Sigmoid colon (tissue), 4 donors: ENCODE results near the gene ZBTB40.

Experiments
- EP300 ChIP-seq, 4 donors: sonication (generic); formaldehyde crosslinking; IDR thresholded peaks; one replicate each; pipeline ENCODE4 v1.6.1; 2017; ENCODE audit warnings: antibody characterized with exemption in 4 of 4
- TF ChIP-seq, protein P1 (sequence below), 4 experiments: fragments of 450-650 bp in 3 of 4; fragments of 200-600 bp in 1 of 4; IDR thresholded peaks; one replicate each; pipeline ENCODE4 v1.5.1; 2016 to 2019; ENCODE audit warnings: antibody characterized with exemption in 4 of 4, mild to moderate bottlenecking in 3 of 4, moderate library complexity in 2 of 4

DNA sequence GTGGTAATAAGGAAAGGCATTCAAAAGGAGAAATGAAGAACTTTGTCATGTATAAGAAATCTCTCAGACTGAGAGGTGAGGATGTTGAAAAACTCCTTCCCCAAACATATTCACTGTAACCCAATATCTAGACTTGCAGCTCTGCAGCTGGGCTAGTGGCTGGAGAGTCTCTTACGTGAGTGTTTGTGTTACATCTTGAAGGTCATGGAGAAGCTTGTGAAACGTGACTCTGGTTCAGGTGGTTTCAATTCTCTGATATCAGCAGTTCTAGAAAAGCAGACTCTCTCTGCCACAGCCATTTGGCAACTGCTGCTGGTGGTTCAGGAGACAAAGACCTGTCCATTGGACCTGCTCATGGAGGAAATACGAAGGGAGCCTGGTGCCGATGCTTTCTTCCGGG is 56.7 kb downstream of the ZBTB40 start:
- TF ChIP-seq, protein P1, sequence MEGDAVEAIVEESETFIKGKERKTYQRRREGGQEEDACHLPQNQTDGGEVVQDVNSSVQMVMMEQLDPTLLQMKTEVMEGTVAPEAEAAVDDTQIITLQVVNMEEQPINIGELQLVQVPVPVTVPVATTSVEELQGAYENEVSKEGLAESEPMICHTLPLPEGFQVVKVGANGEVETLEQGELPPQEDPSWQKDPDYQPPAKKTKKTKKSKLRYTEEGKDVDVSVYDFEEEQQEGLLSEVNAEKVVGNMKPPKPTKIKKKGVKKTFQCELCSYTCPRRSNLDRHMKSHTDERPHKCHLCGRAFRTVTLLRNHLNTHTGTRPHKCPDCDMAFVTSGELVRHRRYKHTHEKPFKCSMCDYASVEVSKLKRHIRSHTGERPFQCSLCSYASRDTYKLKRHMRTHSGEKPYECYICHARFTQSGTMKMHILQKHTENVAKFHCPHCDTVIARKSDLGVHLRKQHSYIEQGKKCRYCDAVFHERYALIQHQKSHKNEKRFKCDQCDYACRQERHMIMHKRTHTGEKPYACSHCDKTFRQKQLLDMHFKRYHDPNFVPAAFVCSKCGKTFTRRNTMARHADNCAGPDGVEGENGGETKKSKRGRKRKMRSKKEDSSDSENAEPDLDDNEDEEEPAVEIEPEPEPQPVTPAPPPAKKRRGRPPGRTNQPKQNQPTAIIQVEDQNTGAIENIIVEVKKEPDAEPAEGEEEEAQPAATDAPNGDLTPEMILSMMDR (IDR thresholded peaks at IDR 0.05): no peak
- TF ChIP-seq EP300 (IDR thresholded peaks at IDR 0.05): no peak
